Astrocyte (in vitro differentiated cells and primary cell): ENCODE data around the gene TXLNB. TPM values are rescaled to one million over a fixed set of nuclear protein-coding genes. Genes with fewer than 3 reads are reported as not detected.
A peak's percentile ranks its signal among the peaks of the same experiment; 100 is the strongest.

Experiments
- DNase-seq: peaks from one replicate; pipeline ENCODE4 v3.0.0-alpha.2; 2010; ENCODE audit warnings: low read depth
- FAIRE-seq: peaks from 2 replicates; lab custom pipeline; 2011; peaks lifted over from hg19 to GRCh38; lab: Jason Lieb, UNC
- H2AFZ ChIP-seq: 2 replicates; pipeline ENCODE4 v1.6.0; 2012; ENCODE audit warnings: low read depth, low read length, inconsistent platforms
- H3K27ac ChIP-seq: 2 replicates; pipeline ENCODE4 v1.5.1; 2011; ENCODE audit warnings: low read depth, low read length, inconsistent platforms
- H3K27me3 ChIP-seq: 2 replicates; pipeline ENCODE4 v1.6.0; 2011; ENCODE audit warnings: low read length, inconsistent platforms; ENCODE audit not compliant: insufficient read depth
- H3K36me3 ChIP-seq: 2 replicates; pipeline ENCODE4 v1.5.1; 2011; ENCODE audit warnings: low read length, inconsistent platforms; ENCODE audit not compliant: insufficient read depth
- H3K4me1 ChIP-seq: 2 replicates; pipeline ENCODE4 v1.5.1; 2011; ENCODE audit warnings: low read length, inconsistent platforms; ENCODE audit not compliant: insufficient read depth
- H3K4me2 ChIP-seq: 2 replicates; pipeline ENCODE4 v1.6.0; 2012; ENCODE audit warnings: low read length, inconsistent platforms
- H3K4me3 ChIP-seq: 2 replicates; pipeline ENCODE4 v1.5.1; 2011; ENCODE audit warnings: low read depth, mild to moderate bottlenecking, low read length, inconsistent platforms; ENCODE audit not compliant: insufficient read depth
- H3K79me2 ChIP-seq: 2 replicates; pipeline ENCODE4 v1.6.0; 2012; ENCODE audit warnings: mild to moderate bottlenecking, low read length, inconsistent platforms; ENCODE audit not compliant: insufficient read depth
- H3K9ac ChIP-seq: 2 replicates; pipeline ENCODE4 v1.6.0; 2012; ENCODE audit warnings: mild to moderate bottlenecking, low read length, inconsistent platforms
- H3K9me3 ChIP-seq: 2 replicates; pipeline ENCODE4 v1.5.1; 2012; ENCODE audit warnings: low read depth, mild to moderate bottlenecking, low read length, inconsistent platforms; ENCODE audit not compliant: insufficient read depth
- H4K20me1 ChIP-seq: 2 replicates; pipeline ENCODE4 v1.6.0; 2012; ENCODE audit warnings: low read length, inconsistent platforms; ENCODE audit not compliant: insufficient read depth
- H3K27ac Mint-ChIP-seq: one replicate; pipeline ENCODE4 v1.8.0; 2021; ENCODE audit warnings: mild to moderate bottlenecking, mixed read lengths; ENCODE audit not compliant: unreplicated experiment
- H3K27me3 Mint-ChIP-seq: one replicate; pipeline ENCODE4 v1.8.0; 2021; ENCODE audit warnings: low read depth, mixed read lengths; ENCODE audit not compliant: unreplicated experiment
- H3K36me3 Mint-ChIP-seq: one replicate; pipeline ENCODE4 v1.8.0; 2021; ENCODE audit warnings: low read depth, mixed read lengths; ENCODE audit not compliant: unreplicated experiment
- H3K4me1 Mint-ChIP-seq: one replicate; pipeline ENCODE4 v1.8.0; 2021; ENCODE audit warnings: low read depth, mixed read lengths; ENCODE audit not compliant: unreplicated experiment
- H3K4me3 Mint-ChIP-seq: one replicate; pipeline ENCODE4 v1.8.0; 2021; ENCODE audit warnings: mild to moderate bottlenecking, moderate library complexity, mixed read lengths; ENCODE audit not compliant: unreplicated experiment
- H3K9me3 Mint-ChIP-seq: one replicate; pipeline ENCODE4 v1.8.0; 2021; ENCODE audit warnings: mild to moderate bottlenecking, mixed read lengths; ENCODE audit not compliant: unreplicated experiment
- CTCF ChIP-seq: IDR thresholded peaks from 2 replicates; pipeline ENCODE4 v1.5.1; 2011; ENCODE audit warnings: low read depth, mild to moderate bottlenecking, inconsistent platforms, low read length, moderate library complexity; ENCODE audit not compliant: insufficient read depth
- EZH2 ChIP-seq: IDR thresholded peaks from 2 replicates; pipeline ENCODE4 v1.6.1; 2012; ENCODE audit warnings: mild to moderate bottlenecking, low read length, inconsistent platforms; ENCODE audit not compliant: insufficient read depth
- total RNA-seq: library from RNA; stranded (reverse); gene quantifications from 2 replicates; pipeline ENCODE4 v1.2.1, GENCODE V29; 2021

Gene TXLNB
- total RNA-seq, 1 donor from 2014 or later, result 0.57 TPM

- no peaks in the 10 kb centered on the region for H3K27me3 ChIP-seq
- DNase-seq, result no peak
- Mint-ChIP-seq H3K4me3 (no peak overlapping the region), H3K36me3 (no peaks in the 10 kb centered on the region), H3K9me3 (no peaks in the 10 kb centered on the region), H3K4me1 (no peaks in the 10 kb centered on the region), H3K27ac (no peak overlapping the region), H3K27me3 (no peaks in the 10 kb centered on the region)
- no peaks in the 10 kb centered on the region for H4K20me1 ChIP-seq
- TF ChIP-seq EZH2, result no peak
- TF ChIP-seq CTCF, result no peak
- H3K4me1 ChIP-seq, result no peaks in the 10 kb centered on the region
- no peak overlapping the region for H2AFZ ChIP-seq
- H3K4me3 ChIP-seq, result no peak overlapping the region
- no peaks in the 10 kb centered on the region for H3K79me2 ChIP-seq
- no peak for FAIRE-seq
- H3K4me2 ChIP-seq, result no peak overlapping the region
- H3K9me3 ChIP-seq, result no peaks in the 10 kb centered on the region
- H3K36me3 ChIP-seq, result no peaks in the 10 kb centered on the region
- H3K27ac ChIP-seq, result no peak overlapping the region
- H3K9ac ChIP-seq, result no peak overlapping the region
Observed at GRCh38 chr6:139248911-139249310, 42.9 kb downstream of the TXLNB start.

GRCh38 chr6:139247618-139248017 lies 44.2 kb downstream of the TXLNB start:
- no peak overlapping the region for H3K4me3 Mint-ChIP-seq
- H3K4me3 ChIP-seq, result no peak overlapping the region
- H3K9ac ChIP-seq, result no peak overlapping the region
- H3K27me3 ChIP-seq, result no peaks in the 10 kb centered on the region
- no peak overlapping the region for H3K27ac Mint-ChIP-seq
- H3K9me3 ChIP-seq, result no peaks in the 10 kb centered on the region
- no peak overlapping the region for H2AFZ ChIP-seq
- H3K27ac ChIP-seq, result no peak overlapping the region
- peaks cover 2% of the 10 kb centered on the region for H3K27me3 Mint-ChIP-seq
- H3K36me3 ChIP-seq, result no peaks in the 10 kb centered on the region
- no peak overlapping the region for H3K4me2 ChIP-seq
- no peak for FAIRE-seq
- H3K4me1 Mint-ChIP-seq, result no peaks in the 10 kb centered on the region
- no peak for DNase-seq
- H3K4me1 ChIP-seq, result no peaks in the 10 kb centered on the region
- no peaks in the 10 kb centered on the region for H4K20me1 ChIP-seq
- H3K79me2 ChIP-seq, result no peaks in the 10 kb centered on the region
- H3K9me3 Mint-ChIP-seq, result no peaks in the 10 kb centered on the region
- no peaks in the 10 kb centered on the region for H3K36me3 Mint-ChIP-seq
- no peak for TF ChIP-seq CTCF
- TF ChIP-seq EZH2, result no peak

- Mint-ChIP-seq H3K4me3 (no peak overlapping the region), H3K27ac (no peak overlapping the region), H3K9me3 (no peaks in the 10 kb centered on the region), H3K27me3 (peaks cover 2% of the 10 kb centered on the region), H3K36me3 (no peaks in the 10 kb centered on the region), H3K4me1 (peaks cover 4% of the 10 kb centered on the region)
- no peaks in the 10 kb centered on the region for H4K20me1 ChIP-seq
- no peak overlapping the region for H2AFZ ChIP-seq
- H3K4me3 ChIP-seq, result no peak overlapping the region
- DNase-seq, result peak; percentile 93
- no peaks in the 10 kb centered on the region for H3K36me3 ChIP-seq
- FAIRE-seq, result no peak
- TF ChIP-seq EZH2 (no peak), CTCF (no peak)
- no peak overlapping the region for H3K4me2 ChIP-seq
- no peaks in the 10 kb centered on the region for H3K27me3 ChIP-seq
- H3K4me1 ChIP-seq, result peaks cover 4% of the 10 kb centered on the region
- no peaks in the 10 kb centered on the region for H3K79me2 ChIP-seq
- no peak overlapping the region for H3K9ac ChIP-seq
- no peaks in the 10 kb centered on the region for H3K9me3 ChIP-seq
- no peak overlapping the region for H3K27ac ChIP-seq
Observed at GRCh38 chr6:139243536-139243935, 48.3 kb downstream of the TXLNB start.
